Panc1 (cell line): Measurements from ENCODE around the gene KCTD15.

ENCODE experiments used
- CTCF ChIP-seq: fragments of 450-650 bp; IDR thresholded peaks from 2 replicates; pipeline ENCODE4 v1.5.1; 2017; ENCODE audit warnings: mild to moderate bottlenecking
- POLR2AphosphoS5 ChIP-seq: IDR thresholded peaks from 2 replicates; pipeline ENCODE4 v1.6.1; 2012; ENCODE audit warnings: mild to moderate bottlenecking, low read depth, low read length, moderate library complexity

GRCh38 chr19:33802001-33802400 is 5.3 kb downstream of the KCTD15 start:
- TF ChIP-seq CTCF: no peak
- TF ChIP-seq POLR2AphosphoS5: no peak
